Endodermal cell (in vitro differentiated cells): ENCODE measurements around the gene STAC. TPM values are rescaled to one million over a fixed set of nuclear protein-coding genes. Genes with fewer than 3 reads are reported as not detected.

Experiments used
- DNase-seq: peaks from one replicate; pipeline ENCODE4 v3.0.0-alpha.2; 2017
- H3K27ac ChIP-seq: 2 replicates; pipeline ENCODE4 v1.5.1; 2013; ENCODE audit warnings: mild to moderate bottlenecking, low read depth, low read length, moderate library complexity
- H3K27me3 ChIP-seq: 2 replicates; pipeline ENCODE4 v1.6.1; 2013; ENCODE audit warnings: mild to moderate bottlenecking, low read length, moderate library complexity; ENCODE audit not compliant: insufficient read depth, control insufficient read depth, poor library complexity, severe bottlenecking
- H3K36me3 ChIP-seq: 2 replicates; pipeline ENCODE4 v1.7.0; 2013; ENCODE audit warnings: mild to moderate bottlenecking, low read length, moderate library complexity; ENCODE audit not compliant: control insufficient read depth, insufficient read depth
- H3K4me1 ChIP-seq: one replicate; pipeline ENCODE4 v1.7.0; 2013; ENCODE audit warnings: low read length; ENCODE audit not compliant: control insufficient read depth, insufficient read depth
- H3K4me3 ChIP-seq: 2 replicates; pipeline ENCODE4 v1.5.1; 2013; ENCODE audit warnings: mild to moderate bottlenecking, low read length, moderate library complexity
- H3K9ac ChIP-seq: 2 replicates; pipeline ENCODE4 v1.6.1; 2013; ENCODE audit warnings: mild to moderate bottlenecking, low read length, moderate library complexity; ENCODE audit not compliant: poor library complexity, severe bottlenecking; ENCODE audit errors: extremely low read depth
- H3K9me3 ChIP-seq: 2 replicates; pipeline ENCODE4 v1.6.1; 2013; ENCODE audit warnings: mild to moderate bottlenecking, low read length, moderate library complexity; ENCODE audit not compliant: control insufficient read depth
- H3K27ac Mint-ChIP-seq: 2 replicates; pipeline ENCODE4 v1.8.0; 2020; ENCODE audit warnings: mixed read lengths
- H3K27me3 Mint-ChIP-seq: 2 replicates; pipeline ENCODE4 v1.8.0; 2021; ENCODE audit warnings: mild to moderate bottlenecking, mixed read lengths; ENCODE audit not compliant: insufficient read depth
- H3K36me3 Mint-ChIP-seq: 2 replicates; pipeline ENCODE4 v1.8.0; 2020; ENCODE audit warnings: low read depth, mixed read lengths
- H3K4me1 Mint-ChIP-seq: 2 replicates; pipeline ENCODE4 v1.8.0; 2020; ENCODE audit warnings: mixed read lengths
- H3K4me3 Mint-ChIP-seq: 2 replicates; pipeline ENCODE4 v1.8.0; 2020; ENCODE audit warnings: mild to moderate bottlenecking, moderate library complexity, mixed read lengths
- H3K9me3 Mint-ChIP-seq: 2 replicates; pipeline ENCODE4 v1.8.0; 2020; ENCODE audit warnings: mild to moderate bottlenecking, mixed read lengths
- CTCF ChIP-seq: fragments of 200-600 bp; sonication (generic); conservative IDR thresholded peaks from 2 replicates; pipeline ENCODE4 v1.5.0; 2021; ENCODE audit warnings: antibody characterized with exemption, mild to moderate bottlenecking
- WGBS, 2 experiments: methylation state at CpG; one replicate each; pipeline versions ENCODE4 v1.1.5 to v1.1.7; 2013; ENCODE audit warnings: missing lambda C conversion rate in 2 of 2, mixed read lengths in 1 of 2; ENCODE audit not compliant: insufficient coverage in 1 of 2, insufficient read length in 1 of 2; 5-methylcytosine and 5-hydroxymethylcytosine counted together
- total RNA-seq, 2 donors: library from RNA; stranded (reverse); fragmentation: NEBNext Ultra II Directional in 1 of 2; extraction: Animal tissue kit (Norgen Biotek cat#: 25700) in 1 of 2; gene quantifications; 2 replicates in 1 of 2; 3 replicates in 1 of 2; pipeline ENCODE4 v1.2.1, GENCODE V29; 2021

STAC gene
- total RNA-seq, 2 donors from 2014 or later = 0.80 to 1.2 TPM

DNA sequence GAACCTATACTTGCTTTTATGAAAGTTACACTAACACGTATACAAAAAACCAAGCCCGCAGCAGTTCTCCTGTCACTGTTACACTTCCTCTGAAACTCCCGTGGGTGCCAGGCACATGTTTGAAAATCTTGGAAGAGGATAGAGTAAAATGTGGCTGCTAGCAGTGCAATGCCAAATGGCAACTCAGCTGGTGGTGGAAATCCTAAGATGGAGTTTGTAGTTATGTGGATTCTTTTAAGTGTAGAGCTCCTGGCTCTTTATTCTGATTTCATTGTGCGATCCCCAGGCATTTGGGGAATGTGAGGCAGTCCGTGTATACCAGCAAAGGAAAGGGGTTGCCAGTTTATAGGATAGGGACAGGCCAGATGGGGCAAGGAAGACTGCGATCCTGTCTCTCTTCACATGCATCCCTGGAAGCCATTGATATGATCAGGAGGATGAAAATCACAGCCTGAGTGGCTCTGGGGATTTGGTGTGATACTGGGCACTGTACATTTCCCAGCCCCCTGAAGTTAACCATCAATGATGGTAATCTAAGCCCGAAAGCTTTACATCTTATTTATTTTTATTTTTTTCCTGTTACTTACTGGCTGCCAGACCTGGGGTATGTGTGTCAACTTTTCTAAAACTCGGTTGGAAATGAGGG is 1.1 kb downstream of the STAC start:
- H3K9me3 ChIP-seq = no peaks in the 10 kb centered on the region
- no peak for TF ChIP-seq CTCF
- no peaks in the 10 kb centered on the region for H3K9me3 Mint-ChIP-seq
- DNase-seq = peak; percentile 58
- 50 to 57% methylated on average over 2 to 8 of the region's 8 CpGs for WGBS, 2 experiments
- peaks cover 8% of the 10 kb centered on the region for H3K4me1 Mint-ChIP-seq
- H3K4me3 ChIP-seq = peak overlapping the region; percentile 76
- peaks cover 44% of the 10 kb centered on the region for H3K27me3 ChIP-seq
- no peak overlapping the region for H3K27ac Mint-ChIP-seq
- H3K27me3 Mint-ChIP-seq = peaks cover 48% of the 10 kb centered on the region
- H3K36me3 ChIP-seq = no peaks in the 10 kb centered on the region
- H3K27ac ChIP-seq = no peak overlapping the region
- H3K36me3 Mint-ChIP-seq = no peaks in the 10 kb centered on the region
- H3K9ac ChIP-seq = no peak overlapping the region
- H3K4me1 ChIP-seq = no peaks in the 10 kb centered on the region
- peak overlapping the region; percentile 63 for H3K4me3 Mint-ChIP-seq

DNA sequence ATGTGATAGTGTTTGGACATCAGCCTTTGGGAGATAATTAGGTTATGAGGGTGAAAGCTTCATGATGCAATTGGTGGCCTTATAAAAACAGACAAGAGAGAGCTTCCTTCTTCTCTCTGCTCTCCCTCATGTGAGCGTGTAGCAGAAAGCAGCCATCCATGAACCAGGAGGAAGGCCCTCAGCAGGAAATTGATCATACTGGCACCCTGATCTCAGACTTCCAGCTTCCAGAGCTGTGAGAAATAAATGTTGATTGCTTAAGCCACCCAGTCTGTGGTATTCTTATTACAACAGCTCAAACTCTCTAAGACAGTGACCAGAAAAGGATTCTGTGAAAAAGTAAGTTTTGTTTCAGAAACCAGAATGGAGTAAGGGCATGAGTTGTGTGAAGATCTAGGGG is 13.3 kb downstream of the STAC start:
- H3K27ac Mint-ChIP-seq = no peak overlapping the region
- no peak overlapping the region for H3K4me3 Mint-ChIP-seq
- no peaks in the 10 kb centered on the region for H3K27me3 Mint-ChIP-seq
- 96% methylated on average over 1 of the region's 1 CpG; no CpG with 5 or more reads in 1 of the 2 experiments for WGBS, 2 experiments
- H3K9ac ChIP-seq = no peak overlapping the region
- H3K36me3 ChIP-seq = no peaks in the 10 kb centered on the region
- no peak overlapping the region for H3K4me3 ChIP-seq
- no peak overlapping the region for H3K27ac ChIP-seq
- H3K9me3 ChIP-seq = no peaks in the 10 kb centered on the region
- no peaks in the 10 kb centered on the region for H3K4me1 Mint-ChIP-seq
- no peaks in the 10 kb centered on the region for H3K4me1 ChIP-seq
- no peak for DNase-seq
- no peak for TF ChIP-seq CTCF
- no peaks in the 10 kb centered on the region for H3K36me3 Mint-ChIP-seq
- peaks cover 5% of the 10 kb centered on the region for H3K27me3 ChIP-seq
- no peaks in the 10 kb centered on the region for H3K9me3 Mint-ChIP-seq

- H3K4me3 Mint-ChIP-seq = no peak overlapping the region
- H3K27ac ChIP-seq = no peak overlapping the region
These were observed 13.9 kb downstream of the STAC start for GRCh38 chr3:36394176-36394575.

More at GRCh38 chr3:36394176-36394575, 13.9 kb downstream of the STAC start:
- Mint-ChIP-seq H3K9me3 (no peaks in the 10 kb centered on the region), H3K27me3 (no peaks in the 10 kb centered on the region), H3K36me3 (no peaks in the 10 kb centered on the region), H3K27ac (no peak overlapping the region), H3K4me1 (no peaks in the 10 kb centered on the region)
- Histone ChIP-seq H3K4me3 (no peak overlapping the region), H3K9me3 (no peaks in the 10 kb centered on the region), H3K4me1 (no peaks in the 10 kb centered on the region), H3K9ac (no peak overlapping the region), H3K36me3 (no peaks in the 10 kb centered on the region), H3K27me3 (peaks cover 5% of the 10 kb centered on the region)
- no peak for DNase-seq
- TF ChIP-seq CTCF = no peak
